HFFc6 (cell line): ENCODE measurements around the gene GDF7. TPM values are rescaled to one million over a fixed set of nuclear protein-coding genes. Genes with fewer than 3 reads are reported as not detected.

ENCODE experiments used
- DNase-seq: peaks from one replicate; pipeline ENCODE4 v3.0.0-alpha.2; 2018
- H3K27ac Mint-ChIP-seq: 2 replicates; pipeline ENCODE4 v1.8.0; 2020; ENCODE audit warnings: mild to moderate bottlenecking, mixed read lengths
- H3K27me3 Mint-ChIP-seq: 2 replicates; pipeline ENCODE4 v1.8.0; 2021; ENCODE audit warnings: mild to moderate bottlenecking, moderate library complexity, mixed read lengths; ENCODE audit not compliant: insufficient read depth
- H3K36me3 Mint-ChIP-seq: 2 replicates; pipeline ENCODE4 v1.8.0; 2021; ENCODE audit warnings: low read depth, mixed read lengths
- H3K4me1 Mint-ChIP-seq: 2 replicates; pipeline ENCODE4 v1.8.0; 2020; ENCODE audit warnings: low read depth, mixed read lengths
- H3K4me3 Mint-ChIP-seq: 2 replicates; pipeline ENCODE4 v1.8.0; 2020; ENCODE audit warnings: mild to moderate bottlenecking, moderate library complexity, mixed read lengths
- H3K9me3 Mint-ChIP-seq: 2 replicates; pipeline ENCODE4 v1.8.0; 2020; ENCODE audit warnings: mild to moderate bottlenecking, mixed read lengths
- total RNA-seq, 6 experiments: library from RNA; stranded (reverse); fragmentation: NEBNext Ultra II Directional; extraction: Animal tissue kit (Norgen Biotek cat#: 25700); gene quantifications; 2 replicates in 1 of 6; 3 replicates in 5 of 6; pipeline ENCODE4 v1.2.3, GENCODE V29; 2021
- TF ChIP-seq, protein P1 (sequence below): fragments of 200-600 bp; sonication (generic); IDR thresholded peaks from 2 replicates; pipeline ENCODE4 v1.5.0; 2021; ENCODE audit warnings: antibody characterized with exemption, mild to moderate bottlenecking

The GDF7 gene
- total RNA-seq, 6 experiments from 2014 or later, result 0.05 TPM; not detected in 5

- TF ChIP-seq, protein P1, sequence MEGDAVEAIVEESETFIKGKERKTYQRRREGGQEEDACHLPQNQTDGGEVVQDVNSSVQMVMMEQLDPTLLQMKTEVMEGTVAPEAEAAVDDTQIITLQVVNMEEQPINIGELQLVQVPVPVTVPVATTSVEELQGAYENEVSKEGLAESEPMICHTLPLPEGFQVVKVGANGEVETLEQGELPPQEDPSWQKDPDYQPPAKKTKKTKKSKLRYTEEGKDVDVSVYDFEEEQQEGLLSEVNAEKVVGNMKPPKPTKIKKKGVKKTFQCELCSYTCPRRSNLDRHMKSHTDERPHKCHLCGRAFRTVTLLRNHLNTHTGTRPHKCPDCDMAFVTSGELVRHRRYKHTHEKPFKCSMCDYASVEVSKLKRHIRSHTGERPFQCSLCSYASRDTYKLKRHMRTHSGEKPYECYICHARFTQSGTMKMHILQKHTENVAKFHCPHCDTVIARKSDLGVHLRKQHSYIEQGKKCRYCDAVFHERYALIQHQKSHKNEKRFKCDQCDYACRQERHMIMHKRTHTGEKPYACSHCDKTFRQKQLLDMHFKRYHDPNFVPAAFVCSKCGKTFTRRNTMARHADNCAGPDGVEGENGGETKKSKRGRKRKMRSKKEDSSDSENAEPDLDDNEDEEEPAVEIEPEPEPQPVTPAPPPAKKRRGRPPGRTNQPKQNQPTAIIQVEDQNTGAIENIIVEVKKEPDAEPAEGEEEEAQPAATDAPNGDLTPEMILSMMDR, result no peak
- peak overlapping the region; percentile 37; the same call in 1 of the 2 replicates for H3K27ac Mint-ChIP-seq
- DNase-seq, result peak; percentile 46
- H3K27me3 Mint-ChIP-seq, result no peaks in the 10 kb centered on the region; the same call in 1 of the 2 replicates
- H3K9me3 Mint-ChIP-seq, result no peaks in the 10 kb centered on the region
- H3K36me3 Mint-ChIP-seq, result peaks cover 6% of the 10 kb centered on the region; the same call in 1 of the 2 replicates
- peaks cover 26% of the 10 kb centered on the region for H3K4me1 Mint-ChIP-seq
- no peak overlapping the region for H3K4me3 Mint-ChIP-seq
These were observed 56.6 kb downstream of the GDF7 start for GRCh38 chr2:20723543-20723942.

DNA sequence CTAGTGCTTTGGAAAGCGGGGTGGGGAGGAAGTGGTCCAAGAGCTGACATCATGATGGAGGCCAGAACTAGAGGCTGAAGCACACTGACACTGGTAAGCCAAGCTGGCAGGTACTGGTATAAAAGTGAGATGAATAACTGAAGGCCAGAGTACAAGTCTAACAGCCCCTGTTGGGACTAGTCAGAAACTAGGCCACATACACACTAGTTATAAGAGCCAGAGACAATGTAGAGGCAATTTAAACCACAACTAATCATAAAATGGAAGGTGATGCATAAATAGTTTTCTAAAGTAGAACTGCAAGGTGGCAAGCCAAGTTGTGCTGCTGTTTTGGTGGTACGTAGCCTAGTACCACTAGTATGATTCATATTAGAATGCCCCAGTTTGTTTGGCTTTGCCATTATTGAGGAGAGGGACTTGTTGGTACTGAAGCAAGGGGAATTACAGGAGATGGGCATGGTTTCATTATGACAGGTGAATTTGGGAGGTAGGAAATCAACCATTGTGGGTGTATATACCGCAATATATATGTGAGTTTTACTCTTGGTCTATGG, 57.6 kb downstream of the GDF7 start:
- DNase-seq, result no peak
- TF ChIP-seq, protein P1, result no peak
- Mint-ChIP-seq H3K27me3 (no peaks in the 10 kb centered on the region; the same call in 1 of the 2 replicates), H3K4me1 (peaks cover 26% of the 10 kb centered on the region), H3K27ac (no peak overlapping the region), H3K36me3 (peaks cover 6% of the 10 kb centered on the region; the same call in 1 of the 2 replicates), H3K9me3 (no peaks in the 10 kb centered on the region), H3K4me3 (no peak overlapping the region)

DNA sequence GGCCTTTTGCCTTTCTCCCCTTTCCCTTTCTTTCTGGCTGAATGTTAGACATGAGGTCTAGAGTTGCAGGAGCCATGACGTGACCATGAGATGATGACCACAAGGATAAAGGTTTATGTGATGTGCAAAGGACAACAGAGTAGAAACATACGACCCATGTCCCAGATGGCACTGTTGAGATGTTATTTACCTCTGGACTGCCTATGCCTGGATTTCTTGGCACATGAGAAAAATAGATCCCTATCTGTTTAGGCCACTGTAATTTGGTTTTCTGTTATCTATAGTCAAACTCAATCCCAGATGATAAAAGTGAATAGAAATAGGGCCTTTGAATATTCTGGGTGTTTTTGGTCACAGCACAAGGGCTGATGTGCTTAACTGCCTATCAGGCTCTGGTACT, 58.8 kb downstream of the GDF7 start:
- no peak overlapping the region for H3K4me3 Mint-ChIP-seq
- no peaks in the 10 kb centered on the region for H3K9me3 Mint-ChIP-seq
- H3K27ac Mint-ChIP-seq, result no peak overlapping the region
- TF ChIP-seq, protein P1, result no peak
- no peak for DNase-seq
- H3K27me3 Mint-ChIP-seq, result no peaks in the 10 kb centered on the region; the same call in 1 of the 2 replicates
- peaks cover 26% of the 10 kb centered on the region for H3K4me1 Mint-ChIP-seq
- H3K36me3 Mint-ChIP-seq, result peaks cover 6% of the 10 kb centered on the region; the same call in 1 of the 2 replicates

- Mint-ChIP-seq H3K9me3 (no peaks in the 10 kb centered on the region), H3K27me3 (no peaks in the 10 kb centered on the region; the same call in 1 of the 2 replicates), H3K36me3 (peaks cover 6% of the 10 kb centered on the region; the same call in 1 of the 2 replicates), H3K4me1 (peaks cover 26% of the 10 kb centered on the region), H3K4me3 (no peak overlapping the region), H3K27ac (no peak overlapping the region)
- no peak for DNase-seq
- TF ChIP-seq, protein P1, result no peak
These were observed 60.0 kb downstream of the GDF7 start for GRCh38 chr2:20726913-20727312.

DNA sequence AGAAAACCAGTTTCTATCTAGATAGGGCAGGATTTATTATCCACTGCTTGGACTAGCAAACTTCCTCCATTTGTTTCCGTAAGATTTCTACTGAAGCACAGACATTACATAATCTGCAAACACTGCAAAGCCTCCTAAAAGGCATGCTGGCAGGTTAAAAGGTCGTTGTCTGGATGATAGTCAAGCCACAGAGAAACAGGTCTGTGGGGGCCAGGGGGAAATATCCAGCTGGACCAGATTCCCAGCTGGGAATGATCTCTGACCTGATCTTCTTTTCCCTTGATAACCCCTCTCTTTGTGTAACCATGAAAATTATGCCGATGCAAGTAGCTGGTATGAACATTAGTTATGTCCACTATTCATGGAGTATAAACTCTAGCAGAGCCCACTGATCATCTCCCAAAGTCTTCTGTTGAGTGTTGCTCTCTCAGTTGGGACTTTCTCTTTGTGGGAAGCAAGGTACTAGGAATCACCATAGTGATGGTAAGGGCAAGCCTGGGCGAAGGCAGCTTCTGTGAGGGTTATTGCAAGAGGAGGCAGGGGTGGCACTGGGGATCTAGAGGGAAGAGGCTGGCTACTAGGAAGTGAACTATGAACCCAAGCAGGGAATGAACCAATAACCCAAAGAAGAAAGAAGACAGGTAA, 61.3 kb downstream of the GDF7 start:
- Mint-ChIP-seq H3K4me3 (no peak overlapping the region), H3K4me1 (peaks cover 22% of the 10 kb centered on the region), H3K9me3 (no peaks in the 10 kb centered on the region), H3K27ac (no peak overlapping the region), H3K27me3 (no peaks in the 10 kb centered on the region; the same call in 1 of the 2 replicates), H3K36me3 (peaks cover 6% of the 10 kb centered on the region; the same call in 1 of the 2 replicates)
- no peak for DNase-seq
- TF ChIP-seq, protein P1, result no peak

Other genes starting within 250 kb of the GDF7 start
- 100 to 1,000 TPM; 128 to 146 (median 133) TPM for gene RHOB, start 220.1 kb upstream of the GDF7 start, total RNA-seq
- 10 to 100 TPM; 12.7 to 17.3 (median 15.8) TPM for gene HS1BP3, start 16.0 kb upstream of the GDF7 start, total RNA-seq
- 10 to 100 TPM; 18.3 to 23.2 (median 20.2) TPM for gene LDAH, start 156.0 kb downstream of the GDF7 start, total RNA-seq